SW480 (cell line): ENCODE measurements around the gene BATF.
A peak's percentile ranks its signal among the peaks of the same experiment; 100 is the strongest.
"Not testable (repeated sequence)": the region's sequence is repeated elsewhere in the genome, so short reads cannot be mapped to it uniquely, and the experiment has no call there.

Source experiments
- DNase-seq: peaks from one replicate; pipeline ENCODE4 v3.0.0-alpha.2; 2016; ENCODE audit warnings: low spot score

BATF gene

GRCh38 chr14:75522224-75522982 is at the start of gene BATF:
Gene BATF (plus strand): TSS chr14:75522469. CDS start chr14:75522683, 214 bp downstream.
- DNase-seq, result peak; percentile 14

DNA sequence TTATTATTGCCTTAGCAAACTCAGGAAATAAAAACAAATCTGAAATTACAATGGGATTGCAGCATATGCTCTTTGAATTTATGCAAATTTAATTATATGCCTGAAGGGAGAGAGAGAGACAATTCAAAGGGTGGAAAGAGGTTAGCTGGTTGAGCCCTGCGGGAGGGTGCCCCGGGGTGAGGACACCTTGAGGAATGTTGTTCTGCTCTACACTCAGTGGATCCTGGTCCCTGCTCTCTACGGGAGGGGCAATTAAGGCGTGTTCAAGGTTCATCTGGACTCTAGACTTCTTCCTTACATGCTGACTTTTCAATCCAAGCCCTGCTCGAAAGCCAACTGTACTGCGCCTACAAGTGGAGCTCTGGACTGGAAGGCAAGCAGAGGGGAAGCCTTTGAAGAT is 48.1 kb upstream of the BATF start:
- DNase-seq, result not testable (repeated sequence)

DNA sequence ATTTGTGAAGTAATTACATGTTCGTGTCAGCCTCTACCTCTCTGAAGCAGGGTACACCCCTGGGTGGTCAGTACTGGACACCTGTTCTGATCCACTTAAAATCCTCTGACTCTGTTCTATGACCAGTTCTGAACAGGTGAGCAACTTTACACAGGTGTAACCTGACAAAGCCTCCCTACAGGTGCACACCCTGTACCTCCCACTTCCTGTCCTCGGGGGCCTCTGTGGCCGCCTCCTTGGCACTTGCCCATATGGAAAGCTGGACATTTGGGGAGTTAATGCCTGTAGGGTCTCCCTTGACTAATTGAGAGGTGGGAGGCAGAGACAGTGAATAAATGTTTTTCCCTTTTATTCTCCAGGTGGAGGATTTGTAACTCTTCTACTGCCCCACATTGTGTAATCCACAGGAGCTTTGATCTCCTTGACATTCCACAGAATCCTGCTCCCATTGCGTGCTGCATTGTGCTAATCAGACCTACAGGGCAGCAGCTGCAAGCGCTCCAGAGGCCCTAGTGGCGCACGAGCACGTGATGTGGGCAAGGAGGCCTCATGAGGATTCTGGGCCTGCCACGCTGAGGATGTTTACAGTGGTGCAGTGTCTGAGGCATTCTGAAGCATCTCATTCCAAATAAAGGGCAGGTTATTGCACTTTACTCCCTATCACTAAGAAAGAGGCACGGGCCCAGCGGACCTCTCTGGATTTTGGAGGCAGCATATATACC is 45.8 kb upstream of the BATF start:
- DNase-seq, result peak; percentile 94

DNA sequence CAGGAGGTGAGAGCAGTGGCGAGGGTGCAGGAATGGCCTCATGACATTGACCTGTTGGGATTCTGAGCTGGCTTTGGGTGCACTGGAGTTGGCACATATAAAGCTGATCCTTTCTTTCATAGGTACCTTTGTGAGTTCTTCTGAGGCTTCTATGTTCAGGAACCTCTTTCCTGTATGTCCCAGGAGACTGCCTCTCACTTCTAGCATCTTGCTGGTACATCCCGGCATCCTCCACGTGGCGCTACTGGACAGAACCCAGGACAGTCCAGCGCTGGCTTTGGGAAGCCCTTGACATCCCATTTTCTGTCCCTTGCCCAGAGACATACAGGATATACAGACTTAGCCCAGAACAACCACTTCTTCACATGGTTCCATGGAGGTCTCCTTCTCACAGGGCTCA is 44.4 kb upstream of the BATF start:
- no peak for DNase-seq

GRCh38 chr14:75479770-75480600 is 42.3 kb upstream of the BATF start:
- no peak for DNase-seq

GRCh38 chr14:75482366-75482765 is 39.9 kb upstream of the BATF start:
- DNase-seq, result no peak

- no peak for DNase-seq
Measured at GRCh38 chr14:75484711-75485429, 37.4 kb upstream of the BATF start.

DNA sequence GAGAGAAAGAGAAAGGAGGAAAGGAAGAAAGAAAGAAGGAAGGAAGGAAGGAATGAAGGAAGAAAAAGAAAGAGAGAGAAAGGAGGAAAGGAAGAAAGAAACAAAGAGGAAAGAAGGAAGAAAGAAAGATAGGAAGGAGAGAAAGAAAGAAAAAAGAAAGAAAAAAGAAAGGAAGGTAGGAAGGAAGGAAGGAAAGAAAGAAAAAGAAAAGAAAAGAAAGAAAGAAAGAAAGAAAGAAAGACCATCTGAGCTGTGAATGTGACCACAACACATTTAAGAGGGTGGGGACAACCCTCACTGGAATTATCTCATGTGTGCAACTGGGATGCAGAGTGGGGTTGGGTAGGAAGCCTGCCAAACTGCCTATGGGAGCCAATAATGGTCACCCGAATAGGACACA is 36.0 kb upstream of the BATF start:
- DNase-seq, result no peak

DNA sequence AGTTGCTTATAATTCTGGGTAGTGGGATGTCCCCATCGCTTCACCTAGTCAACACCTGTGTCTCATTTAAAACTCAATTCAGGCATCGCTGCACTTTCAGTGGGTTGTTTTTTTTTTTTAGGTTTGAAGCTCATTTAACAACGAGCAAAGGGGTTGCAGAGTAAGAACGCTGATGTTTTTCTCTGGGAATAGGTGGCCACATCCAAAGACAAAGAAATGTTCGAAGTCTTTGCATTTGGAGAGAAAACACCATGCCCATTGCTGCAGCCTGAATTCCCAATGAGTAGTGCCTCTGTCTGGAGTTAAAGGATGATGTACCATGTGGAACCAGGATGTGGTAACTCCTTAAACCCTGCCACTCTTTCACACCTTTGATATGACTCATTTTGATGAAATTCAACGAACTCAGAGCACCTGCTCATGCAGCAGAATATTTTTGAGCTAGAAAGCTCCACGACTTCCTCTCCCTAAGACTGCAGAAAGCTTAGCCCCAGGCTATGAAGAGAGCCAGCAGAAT is 35.1 kb upstream of the BATF start:
- peak; percentile 95 for DNase-seq

GRCh38 chr14:75489480-75489837 is 32.8 kb upstream of the BATF start:
- DNase-seq, result no peak

- no peak for DNase-seq
Measured at GRCh38 chr14:75491376-75491978, 30.8 kb upstream of the BATF start.

DNA sequence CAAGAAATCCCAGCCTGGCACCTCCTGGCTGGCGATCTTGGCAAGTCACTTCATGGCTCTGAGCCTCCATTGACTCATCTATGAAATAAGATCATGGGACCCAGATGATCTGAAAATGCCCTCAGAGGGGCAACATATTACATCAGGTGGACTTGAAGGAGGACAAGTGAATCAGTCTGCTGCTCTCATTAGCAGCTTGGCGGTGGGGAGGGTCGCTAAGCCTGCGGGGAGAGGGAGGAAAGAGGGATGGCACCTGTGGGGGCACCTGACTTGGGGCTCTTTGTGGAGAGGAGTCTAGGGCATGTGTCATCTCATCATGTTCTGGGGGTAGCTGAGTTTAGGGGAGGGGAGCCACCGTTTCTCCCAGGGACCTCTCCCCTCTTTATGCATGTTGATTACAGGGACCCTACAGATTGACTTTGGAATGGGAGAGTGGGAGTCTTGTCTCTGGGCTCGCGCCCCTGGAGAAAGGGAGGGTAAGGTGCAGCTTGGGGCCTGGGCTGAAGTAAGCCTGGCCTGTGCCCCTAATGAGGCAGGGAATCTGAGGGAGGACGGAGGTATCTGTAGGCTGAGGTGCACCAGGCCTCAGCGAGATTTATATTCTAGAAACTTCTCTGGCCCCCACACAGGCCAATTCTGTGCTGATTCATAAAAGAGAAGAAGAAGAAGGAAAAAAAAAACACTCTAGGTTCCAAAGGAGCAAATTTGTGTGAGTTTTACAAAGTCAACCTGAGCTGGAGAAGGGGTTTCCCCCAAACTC is 29.3 kb upstream of the BATF start:
- no peak for DNase-seq

GRCh38 chr14:75493592-75494087 is 28.6 kb upstream of the BATF start:
- no peak for DNase-seq

- DNase-seq, result no peak
Measured at GRCh38 chr14:75494896-75495295, 27.4 kb upstream of the BATF start.

DNA sequence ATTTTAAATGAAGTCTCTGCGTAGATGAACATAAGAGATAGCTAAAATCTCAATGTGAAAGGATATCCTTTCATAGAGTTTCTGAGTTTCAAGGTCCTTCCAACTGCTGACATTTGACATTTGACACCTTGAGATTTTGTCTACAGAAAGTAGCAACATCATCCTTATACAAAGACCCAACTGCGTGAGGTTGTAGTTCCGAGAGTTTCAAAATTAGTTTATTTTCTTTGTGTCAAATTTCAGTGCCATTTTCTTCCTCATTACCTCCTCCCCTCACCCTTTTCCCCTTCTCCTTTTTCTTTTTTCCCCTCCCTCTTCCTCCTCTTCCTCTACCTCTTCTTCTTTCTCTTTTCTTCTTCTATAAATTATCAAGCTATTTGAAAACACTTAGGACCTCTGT is 26.9 kb upstream of the BATF start:
- DNase-seq, result no peak

GRCh38 chr14:75495882-75496281 is 26.4 kb upstream of the BATF start:
- no peak for DNase-seq

DNA sequence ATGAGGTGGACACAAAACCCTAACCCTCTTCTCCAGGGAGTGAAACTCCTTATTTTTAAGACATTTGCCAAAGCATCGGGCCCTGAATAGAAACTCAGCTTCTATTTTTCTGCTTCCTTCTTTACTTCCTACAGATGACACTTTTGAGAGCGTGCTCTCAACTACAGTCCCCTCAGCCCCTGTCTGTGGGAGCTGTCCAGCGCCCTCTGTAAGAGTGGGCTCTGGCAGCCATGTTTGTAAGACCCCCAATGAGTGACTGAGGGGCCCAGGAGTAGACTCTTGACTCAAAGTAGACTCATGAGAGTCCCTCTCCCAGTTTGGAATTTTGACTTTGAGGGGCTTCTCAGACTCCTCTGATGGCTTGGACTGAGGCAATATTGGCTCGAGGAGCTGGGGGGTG is 25.5 kb upstream of the BATF start:
- no peak for DNase-seq

DNA sequence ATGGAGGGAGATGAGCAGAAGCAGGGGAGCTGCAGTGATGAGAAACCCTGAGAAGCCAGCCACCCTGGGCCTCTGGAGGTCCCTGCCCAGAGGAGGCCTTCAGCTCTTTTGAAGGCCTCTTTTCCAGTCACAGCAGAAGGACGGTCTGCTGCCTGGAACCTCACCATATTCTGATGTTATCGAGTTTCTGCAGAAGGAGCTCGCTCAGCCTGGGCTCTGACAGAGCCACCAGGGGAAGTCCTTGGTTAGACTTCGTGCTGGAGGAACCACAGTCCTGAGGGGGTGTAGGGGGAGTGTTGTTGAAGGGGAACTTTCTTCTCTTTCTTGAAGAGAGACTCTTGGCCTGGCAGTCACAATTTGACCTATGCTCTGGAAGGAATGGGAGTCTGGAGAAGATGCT is 25.1 kb upstream of the BATF start:
- DNase-seq, result no peak

GRCh38 chr14:75497701-75498100 is 24.6 kb upstream of the BATF start:
- DNase-seq, result no peak

GRCh38 chr14:75499084-75499875 is 23.0 kb upstream of the BATF start:
- no peak for DNase-seq
